ENCODE measurements around the gene TMEM256. TPM values are rescaled to one million over a fixed set of nuclear protein-coding genes. Genes with fewer than 3 reads are reported as not detected.

The TMEM256 gene
- total RNA-seq, 1 donor from 2014 or later: 102 TPM

- H3K27me3 Mint-ChIP-seq: peaks cover 39% of the 10 kb centered on the region
Observed at GRCh38 chr17:7436556-7437368, 32.9 kb upstream of the TMEM256 start.

GRCh38 chr17:7435676-7436555, 32.0 kb upstream of the TMEM256 start:
- peak overlapping the region; percentile 97 for H3K27ac Mint-ChIP-seq
- H3K27me3 Mint-ChIP-seq: peaks cover 32% of the 10 kb centered on the region
- H3K4me1 Mint-ChIP-seq (ENCODE audit: low read depth): peaks cover 22% of the 10 kb centered on the region
- H3K9me3 Mint-ChIP-seq (ENCODE audit: low read depth): no peaks in the 10 kb centered on the region
- DNase-seq (ENCODE audit: low spot score, unreplicated experiment): peak; percentile 43
- no peaks in the 10 kb centered on the region for H3K36me3 Mint-ChIP-seq (ENCODE audit: insufficient read depth)
- TF ChIP-seq CTCF (IDR thresholded peaks at IDR 0.05; ENCODE audit: unreplicated experiment): peak; percentile 51
- peak overlapping the region; percentile 86 for H3K4me3 Mint-ChIP-seq (ENCODE audit: low read depth)

More at GRCh38 chr17:7436556-7437368, 32.9 kb upstream of the TMEM256 start:
- no peaks in the 10 kb centered on the region for H3K9me3 Mint-ChIP-seq (ENCODE audit: low read depth)
- H3K4me1 Mint-ChIP-seq (ENCODE audit: low read depth): peaks cover 23% of the 10 kb centered on the region
- peak; percentile 84 for TF ChIP-seq CTCF (IDR thresholded peaks at IDR 0.05; ENCODE audit: unreplicated experiment)
- H3K36me3 Mint-ChIP-seq (ENCODE audit: insufficient read depth): no peaks in the 10 kb centered on the region
- peak; percentile 80 for DNase-seq (ENCODE audit: low spot score, unreplicated experiment)
- peak overlapping the region; percentile 86 for H3K4me3 Mint-ChIP-seq (ENCODE audit: low read depth)
- peak overlapping the region; percentile 97 for H3K27ac Mint-ChIP-seq

- no peak for TF ChIP-seq CTCF (IDR thresholded peaks at IDR 0.05; ENCODE audit: unreplicated experiment)
- H3K27me3 Mint-ChIP-seq: peaks cover 10% of the 10 kb centered on the region
- no peaks in the 10 kb centered on the region for H3K36me3 Mint-ChIP-seq (ENCODE audit: insufficient read depth)
- DNase-seq (ENCODE audit: low spot score, unreplicated experiment): no peak
- no peaks in the 10 kb centered on the region for H3K9me3 Mint-ChIP-seq (ENCODE audit: low read depth)
- H3K4me1 Mint-ChIP-seq (ENCODE audit: low read depth): peaks cover 3% of the 10 kb centered on the region
- H3K27ac Mint-ChIP-seq: no peak overlapping the region
- H3K4me3 Mint-ChIP-seq (ENCODE audit: low read depth): no peak overlapping the region
Observed at GRCh38 chr17:7432296-7432695, 28.4 kb upstream of the TMEM256 start.

- no peak for TF ChIP-seq CTCF (IDR thresholded peaks at IDR 0.05; ENCODE audit: unreplicated experiment)
- Mint-ChIP-seq H3K4me3 (ENCODE audit: low read depth) (no peak overlapping the region), H3K27ac (no peak overlapping the region), H3K36me3 (ENCODE audit: insufficient read depth) (no peaks in the 10 kb centered on the region), H3K27me3 (peaks cover 3% of the 10 kb centered on the region), H3K9me3 (ENCODE audit: low read depth) (no peaks in the 10 kb centered on the region), H3K4me1 (ENCODE audit: low read depth) (peaks cover 1% of the 10 kb centered on the region)
- DNase-seq (ENCODE audit: low spot score, unreplicated experiment): no peak
Observed at GRCh38 chr17:7431231-7431630, 27.3 kb upstream of the TMEM256 start.

GRCh38 chr17:7429722-7430121, 25.8 kb upstream of the TMEM256 start:
- Mint-ChIP-seq H3K4me3 (ENCODE audit: low read depth) (no peak overlapping the region), H3K27me3 (no peaks in the 10 kb centered on the region), H3K27ac (no peak overlapping the region), H3K9me3 (ENCODE audit: low read depth) (no peaks in the 10 kb centered on the region), H3K4me1 (ENCODE audit: low read depth) (no peaks in the 10 kb centered on the region), H3K36me3 (ENCODE audit: insufficient read depth) (no peaks in the 10 kb centered on the region)
- no peak for TF ChIP-seq CTCF (IDR thresholded peaks at IDR 0.05; ENCODE audit: unreplicated experiment)
- no peak for DNase-seq (ENCODE audit: low spot score, unreplicated experiment)
